Coronary artery (tissue), 2 donors: ENCODE data around the gene C1QC.

Source experiments
- DNase-seq: peaks from one replicate; pipeline ENCODE4 v3.0.0-alpha.2; 2017; ENCODE audit warnings: low spot score
- H3K27ac ChIP-seq, 2 donors: fragments of 200-600 bp; sonication (generic); one replicate each; pipeline ENCODE4 v1.5.1; 2016 to 2019
- H3K4me3 ChIP-seq: fragments of 200-600 bp; sonication (generic); 2 replicates; pipeline ENCODE4 v1.5.1; 2016; ENCODE audit warnings: mild to moderate bottlenecking, moderate library complexity
- CTCF ChIP-seq: fragments of 200-600 bp; sonication (generic); IDR thresholded peaks from one replicate; pipeline ENCODE4 v1.5.1; 2019; ENCODE audit warnings: antibody characterized with exemption

Gene C1QC

GRCh38 chr1:22636353-22636752 is 7.1 kb upstream of the C1QC start, which contains the start of gene C1QA:
C1QA (plus strand) TSS chr1:22636628; CDS start chr1:22637617, 989 bp downstream.
- no peak for DNase-seq
- Histone ChIP-seq H3K27ac (peak within 1 kb of the TSS in 1 of 2 donors; percentile 73), H3K4me3 (peak within 1 kb of the TSS; percentile 60)
- TF ChIP-seq CTCF, result no peak

GRCh38 chr1:22636927-22637326 is 6.5 kb upstream of the C1QC start:
- H3K27ac ChIP-seq, result peak overlapping the region in 1 of 2 donors; percentile 73
- no peak for TF ChIP-seq CTCF
- no peak for DNase-seq
- H3K4me3 ChIP-seq, result peak overlapping the region; percentile 60

GRCh38 chr1:22637907-22638445 is 5.5 kb upstream of the C1QC start:
- no peak for DNase-seq
- no peak for TF ChIP-seq CTCF
- peak overlapping the region in 1 of 2 donors; percentile 73 for H3K27ac ChIP-seq
- peak overlapping the region; percentile 60 for H3K4me3 ChIP-seq

GRCh38 chr1:22638476-22639234 is 4.8 kb upstream of the C1QC start:
- Histone ChIP-seq H3K4me3 (peak overlapping the region; percentile 60), H3K27ac (peak overlapping the region in 1 of 2 donors; percentile 73)

GRCh38 chr1:22639286-22639685 is 4.1 kb upstream of the C1QC start:
- Histone ChIP-seq H3K4me3 (peak overlapping the region; percentile 45), H3K27ac (peak overlapping the region in 1 of 2 donors; percentile 41)
- no peak for DNase-seq
- TF ChIP-seq CTCF, result no peak

More at GRCh38 chr1:22638476-22639234, 4.8 kb upstream of the C1QC start:
- DNase-seq, result no peak
- TF ChIP-seq CTCF, result no peak

- no peak overlapping the region for H3K4me3 ChIP-seq
- H3K27ac ChIP-seq, result no peak overlapping the region
- TF ChIP-seq CTCF, result no peak
- DNase-seq, result no peak
These were observed 2.2 kb upstream of the C1QC start for GRCh38 chr1:22641247-22641646.
